Activated T-helper 1 cell treated with anti-CD3 and anti-CD28 coated beads, Interleukin-2, amount 50 U/mL, for 16 hours (primary cell): ENCODE measurements around the gene BEST1.

Source experiments
- DNase-seq, 2 donors: peaks; one replicate each; pipeline ENCODE4 v3.0.0-alpha.2; 2020; ENCODE audit warnings: low read depth in 1 of 2, low spot score in 1 of 2

BEST1 gene

GRCh38 chr11:61914471-61915171 is 35.5 kb upstream of the BEST1 start:
- DNase-seq, result no peak

GRCh38 chr11:61916737-61917333 is 33.3 kb upstream of the BEST1 start:
- no peak for DNase-seq

DNA sequence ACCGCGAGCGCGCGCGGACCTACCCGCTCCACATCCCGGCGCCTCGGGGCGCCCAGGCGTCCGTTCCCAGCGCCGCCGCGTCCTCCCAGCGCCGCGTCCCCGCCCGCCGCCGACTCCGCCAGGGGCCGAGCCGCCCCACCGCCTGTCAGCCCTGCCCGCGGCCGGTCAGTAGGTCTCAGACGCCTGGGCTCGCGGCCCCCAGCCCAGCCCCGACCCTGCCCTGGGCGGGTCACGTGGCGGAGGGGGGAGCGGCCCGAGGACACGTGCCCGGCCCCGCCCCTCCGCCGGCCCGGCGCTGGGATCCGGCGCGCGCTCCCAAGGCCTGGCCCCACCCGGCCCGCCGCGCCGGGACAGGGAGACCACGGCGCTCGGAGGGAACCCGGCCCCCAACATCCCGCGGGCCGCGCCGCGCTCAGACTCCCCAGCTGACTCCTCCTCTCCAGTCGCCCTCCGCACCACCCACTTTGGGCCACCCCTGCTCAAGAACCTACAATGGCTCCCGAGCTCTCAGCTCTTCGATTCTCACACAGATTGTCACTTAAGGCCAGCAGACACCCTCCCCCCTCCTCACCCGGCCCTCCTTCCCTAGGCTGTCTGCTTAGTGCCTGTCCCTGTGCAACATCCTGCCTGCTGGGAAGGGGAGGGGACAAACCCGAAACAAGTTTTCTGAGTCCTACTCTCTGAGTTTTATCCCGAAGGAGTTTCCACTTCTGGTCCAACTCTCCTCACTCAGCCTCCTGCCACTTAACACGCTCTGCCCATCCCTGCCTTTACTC is 32.6 kb upstream of the BEST1 start, which contains the start of gene RAB3IL1:
Gene RAB3IL1, minus strand, starts transcription at position 233 of the 776 bp plus-strand sequence. Its CDS starts 199 bp downstream, at position 34.
- no peak for DNase-seq

DNA sequence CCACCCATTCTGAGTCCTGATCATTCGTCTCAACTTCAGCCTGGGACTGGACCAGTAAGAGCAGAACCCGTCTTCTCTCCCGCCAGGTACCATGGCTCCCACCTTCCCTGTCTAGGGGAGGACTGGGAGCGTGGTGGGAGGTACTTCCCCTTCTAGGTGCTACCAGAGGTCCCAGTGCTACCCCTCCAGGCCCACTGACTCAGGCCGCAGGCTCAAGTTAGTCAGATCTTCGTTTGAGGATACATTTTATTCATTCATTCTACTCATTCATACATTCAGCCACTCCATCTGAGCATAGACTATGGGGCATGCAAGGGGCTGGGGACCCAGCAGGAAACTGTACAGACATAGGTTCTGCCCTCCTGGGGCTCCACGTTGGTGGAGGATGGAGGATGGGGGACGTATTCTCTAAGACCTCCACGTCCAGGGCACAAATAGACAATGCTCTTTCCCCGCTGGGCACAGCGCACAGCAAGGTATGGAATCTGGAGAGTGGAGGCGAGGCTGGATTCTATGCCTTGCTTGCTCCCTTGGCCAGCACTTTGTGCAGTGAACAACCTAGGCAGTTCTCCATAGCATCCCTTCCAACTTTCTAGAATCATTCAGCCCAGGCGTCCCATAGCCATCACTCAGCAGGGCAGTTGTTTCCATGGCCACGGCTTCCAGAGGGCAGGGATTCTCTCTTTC is 31.8 kb upstream of the BEST1 start:
- no peak for DNase-seq

DNA sequence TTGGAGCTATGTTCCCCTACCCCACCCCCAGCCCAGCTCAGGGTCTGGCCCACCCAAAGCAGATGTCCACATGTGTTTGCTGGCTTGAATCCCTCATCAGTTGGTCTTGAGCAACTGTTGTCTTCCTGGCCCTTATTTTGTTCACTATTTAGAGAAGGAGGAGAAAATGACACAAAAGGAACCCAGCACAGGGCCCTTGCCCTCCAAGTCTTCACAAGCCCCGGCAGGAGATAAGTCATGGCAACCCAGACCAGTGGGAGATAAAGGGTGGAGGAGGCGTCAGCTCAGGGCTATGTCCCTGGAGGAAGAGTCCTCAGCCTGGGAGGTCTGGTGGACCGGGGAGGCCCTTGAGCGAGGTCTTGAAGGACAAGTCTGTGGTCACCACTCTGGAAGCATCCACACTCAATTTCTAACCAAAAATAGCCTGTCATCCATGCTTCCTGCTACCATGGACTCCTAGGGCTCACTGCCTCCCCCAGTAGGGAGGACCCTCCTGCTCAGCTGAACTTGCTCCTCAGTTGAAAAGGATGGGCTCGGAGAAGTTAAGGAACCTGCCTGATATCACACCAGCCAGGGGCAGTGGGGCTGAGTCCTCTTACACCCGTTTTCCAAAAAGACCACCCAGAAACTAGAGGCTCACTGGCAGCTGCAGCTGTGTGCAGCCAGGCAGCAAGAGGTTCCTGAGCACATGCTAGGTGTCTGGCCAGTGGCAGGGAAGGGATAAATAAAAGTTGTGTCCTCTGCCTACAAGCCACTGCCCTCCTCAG is 31.0 kb upstream of the BEST1 start:
- no peak for DNase-seq

DNA sequence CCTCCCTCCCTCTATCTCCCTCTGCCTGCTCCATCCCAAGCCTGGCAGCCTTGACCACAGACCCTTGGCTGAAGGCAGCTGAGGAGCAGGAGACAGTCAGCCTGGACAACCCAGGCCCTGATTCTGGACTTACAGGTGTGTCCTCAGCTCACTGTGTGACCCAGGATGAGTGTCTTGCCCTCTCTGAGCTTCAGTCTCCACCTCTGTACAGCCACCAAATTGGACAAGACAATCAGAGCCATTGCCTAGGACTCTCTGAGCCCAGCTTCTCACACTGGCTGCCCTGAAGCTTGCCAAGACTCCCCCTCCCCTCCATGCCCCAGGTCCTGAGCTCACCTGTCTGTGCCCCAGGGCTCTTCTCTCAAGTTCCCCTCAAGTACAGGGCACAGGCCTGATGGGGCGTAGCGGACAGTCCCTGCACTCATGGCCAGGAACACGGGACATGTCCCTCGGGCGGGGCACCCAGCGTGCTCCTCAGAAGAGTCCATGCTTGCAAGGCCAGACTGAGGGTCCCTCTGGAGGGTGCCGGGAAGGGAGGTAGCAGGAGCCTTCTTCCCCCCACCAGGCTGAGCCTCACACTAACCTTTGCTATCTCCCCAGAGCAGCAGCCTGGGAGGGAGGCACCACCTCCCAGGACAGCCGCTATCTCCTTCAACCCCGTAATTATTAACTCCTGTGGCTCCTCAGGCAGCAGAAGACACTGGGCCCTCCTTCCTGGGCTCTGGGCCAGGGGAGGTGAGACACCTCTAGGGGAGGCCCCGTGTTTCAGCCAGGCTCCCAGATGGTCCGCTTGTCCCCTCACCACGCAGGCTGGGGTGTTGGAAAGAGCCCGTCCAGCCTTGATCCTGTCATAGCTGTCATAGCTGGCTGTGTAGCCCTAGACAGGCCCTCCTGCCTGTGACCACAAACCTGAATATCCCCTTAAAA is 30.2 kb upstream of the BEST1 start:
- no peak for DNase-seq

- DNase-seq, result no peak
These were observed 28.7 kb upstream of the BEST1 start for GRCh38 chr11:61921446-61921845.

GRCh38 chr11:61922539-61922938 is 27.6 kb upstream of the BEST1 start:
- no peak for DNase-seq

GRCh38 chr11:61923166-61924063 is 26.7 kb upstream of the BEST1 start:
- no peak for DNase-seq

DNA sequence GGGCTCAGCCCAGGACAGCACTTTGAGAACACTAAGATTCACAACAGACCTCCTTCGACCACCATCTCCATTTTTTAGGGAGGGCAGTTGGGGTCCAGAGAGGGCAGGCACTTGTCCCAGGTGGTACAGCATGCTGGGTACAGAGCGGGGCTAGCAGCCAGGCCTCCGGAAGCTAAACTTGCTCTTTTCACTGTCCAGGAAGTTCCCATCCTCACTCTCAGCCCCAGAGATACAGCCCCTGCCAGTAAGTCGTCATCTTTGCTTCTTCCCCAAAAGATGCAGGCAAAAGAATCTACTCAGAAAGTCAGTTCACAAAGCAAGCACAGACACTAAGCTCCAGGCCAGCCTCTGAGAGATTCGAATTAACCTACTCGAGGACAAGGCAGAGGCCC is 26.1 kb upstream of the BEST1 start:
- DNase-seq, result no peak

- DNase-seq, result no peak
These were observed 24.4 kb upstream of the BEST1 start for GRCh38 chr11:61925736-61926135.

DNA sequence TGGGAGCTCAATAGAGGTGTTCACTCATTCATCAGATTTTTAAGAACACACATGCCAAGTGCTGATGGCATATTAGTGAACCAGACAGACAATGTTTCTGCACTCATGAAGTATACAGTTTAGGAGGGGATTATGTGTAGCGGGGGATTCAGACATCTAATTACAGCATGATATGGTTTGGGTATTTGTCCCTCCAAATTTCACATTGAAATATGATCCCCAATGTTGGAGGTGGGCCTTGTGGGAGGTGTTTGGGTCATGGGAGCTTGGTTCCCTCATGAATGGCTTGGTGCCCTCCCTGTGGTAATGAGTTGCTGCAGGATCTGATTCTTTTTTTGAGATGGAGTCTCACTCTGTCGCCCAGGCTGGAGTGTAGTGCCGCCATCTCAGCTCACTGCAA is 23.9 kb upstream of the BEST1 start:
- DNase-seq, result no peak

DNA sequence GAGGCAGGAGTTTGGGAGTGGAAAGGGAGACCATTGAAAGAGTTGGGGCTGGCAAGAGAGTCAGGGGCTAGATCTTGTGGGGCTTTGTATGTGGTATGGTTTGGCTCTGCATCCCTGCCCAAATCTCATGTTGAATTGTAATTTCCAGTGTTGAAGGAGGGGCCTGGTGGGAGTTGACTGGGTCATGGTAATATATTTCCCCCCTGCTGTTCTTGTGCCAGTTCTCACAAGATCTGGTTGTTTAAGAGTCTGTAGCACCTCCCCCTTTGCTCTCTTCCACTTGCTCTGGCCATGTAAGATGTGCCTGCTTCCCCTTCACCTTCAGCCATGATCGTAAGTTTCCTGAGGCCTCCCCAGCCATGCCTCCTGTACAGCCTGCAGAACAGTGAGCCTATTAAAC is 22.6 kb upstream of the BEST1 start:
- DNase-seq, result no peak

DNA sequence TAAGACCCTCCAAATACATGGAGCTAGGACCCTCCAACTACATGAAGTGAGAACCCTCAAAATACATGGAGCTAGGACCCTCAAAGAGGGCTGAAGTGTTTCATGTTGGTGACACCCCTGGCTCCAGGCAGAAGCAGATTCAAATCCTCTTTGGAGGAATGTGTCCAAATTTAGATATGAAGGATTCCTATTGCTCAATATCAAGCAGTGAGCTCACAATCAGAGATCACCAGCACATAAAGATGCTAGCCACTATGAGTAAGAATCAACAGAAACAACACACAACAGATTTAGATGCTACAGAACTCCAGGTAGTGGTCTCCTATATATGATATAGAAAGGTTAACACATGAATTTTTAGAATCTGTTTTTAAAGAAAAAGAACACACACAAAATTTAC is 21.5 kb upstream of the BEST1 start:
- DNase-seq, result no peak

DNA sequence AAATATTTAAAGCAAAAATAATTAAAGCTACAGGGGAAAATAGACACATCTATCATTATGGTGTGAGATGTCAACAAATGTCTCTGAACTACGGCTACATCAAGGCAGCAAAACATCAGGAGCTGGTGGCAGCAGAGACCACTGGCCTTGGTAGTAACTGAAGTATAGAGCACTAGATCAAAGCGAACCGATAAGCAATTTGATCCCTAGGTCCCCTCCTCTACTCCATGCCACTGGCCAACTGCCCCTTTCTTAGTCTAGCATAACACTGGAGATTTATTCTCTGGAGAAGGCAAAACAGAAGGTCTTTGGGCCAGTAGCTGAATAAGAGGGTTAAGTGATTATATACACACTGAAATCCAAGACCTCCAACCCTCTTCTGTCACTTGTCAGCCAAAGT is 19.2 kb upstream of the BEST1 start:
- DNase-seq, result no peak

DNA sequence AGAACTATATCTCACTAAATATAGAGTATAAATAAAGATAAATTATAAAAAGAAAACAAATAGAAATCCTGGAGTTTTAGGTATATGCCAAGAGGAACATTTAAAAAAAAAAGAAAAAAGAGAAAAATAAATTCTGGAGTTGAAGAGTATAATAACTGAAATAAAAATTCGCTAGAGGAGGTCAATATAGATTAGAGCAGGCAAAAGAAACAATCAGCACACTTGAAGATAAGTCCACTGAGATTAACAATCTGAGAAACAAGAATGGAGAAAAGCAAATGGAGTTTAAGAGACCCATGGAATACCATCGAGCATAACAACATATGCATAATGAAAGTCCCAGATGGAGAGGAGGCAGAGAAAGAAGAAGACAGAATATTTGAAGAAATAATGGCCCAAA is 14.3 kb upstream of the BEST1 start:
- DNase-seq, result no peak

- no peak for DNase-seq
These were observed 9.7 kb upstream of the BEST1 start for GRCh38 chr11:61940466-61940865.

DNA sequence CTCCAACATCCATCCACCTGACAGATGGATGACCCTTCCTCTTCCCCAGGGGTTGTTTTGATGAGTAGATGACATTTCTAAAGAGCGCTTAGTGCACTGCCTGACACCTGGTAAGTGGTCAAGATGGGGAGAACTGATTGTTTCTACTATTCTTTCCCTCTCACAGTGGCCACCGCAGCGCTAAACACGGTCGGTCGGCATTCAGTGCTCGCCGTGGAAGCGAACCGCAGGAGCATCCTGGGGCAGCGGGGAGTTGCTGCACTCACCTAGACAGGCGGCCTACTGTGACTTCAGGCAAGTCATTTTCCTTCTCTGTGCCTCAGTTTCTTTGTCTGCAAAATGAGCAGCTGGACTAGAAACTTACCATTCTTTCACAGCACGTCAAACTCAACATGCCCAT is 5.0 kb upstream of the BEST1 start:
- no peak for DNase-seq

- DNase-seq, result no peak
These were observed 3.3 kb upstream of the BEST1 start for GRCh38 chr11:61946894-61947293.
